Stomach (tissue), 4 donors: Measurements from ENCODE around the gene PRKACB.

ENCODE experiments used
- CTCF ChIP-seq, 7 experiments: fragments of 450-650 bp in 4 of 7; fragments of 200-600 bp in 3 of 7; sonication (generic) in 3 of 7; IDR thresholded peaks; one replicate each; pipeline ENCODE4 v1.5.1; 2016 to 2019; ENCODE audit warnings: antibody characterized with exemption in 7 of 7, control low read depth in 2 of 7, mild to moderate bottlenecking in 1 of 7
- EP300 ChIP-seq: sonication (generic); formaldehyde crosslinking; IDR thresholded peaks from one replicate; pipeline ENCODE4 v1.6.1; 2017; ENCODE audit warnings: antibody characterized with exemption
- POLR2A ChIP-seq, 4 donors: fragments of 450-650 bp; IDR thresholded peaks; one replicate each; pipeline ENCODE4 v1.6.1; 2016; ENCODE audit warnings: antibody characterized with exemption in 4 of 4, control low read depth in 2 of 4, mild to moderate bottlenecking in 1 of 4, moderate library complexity in 1 of 4
- POLR2AphosphoS5 ChIP-seq, 3 donors: sonication (generic); formaldehyde crosslinking; IDR thresholded peaks; one replicate each; pipeline ENCODE4 v1.6.1; 2016; ENCODE audit warnings: antibody characterized with exemption in 3 of 3

- TF ChIP-seq EP300 (no peak), CTCF (IDR thresholded peaks at IDR 0.05) (no peak), POLR2AphosphoS5 (IDR thresholded peaks at IDR 0.05) (no peak), POLR2A (IDR thresholded peaks at IDR 0.05) (no peak)
Observed at GRCh38 chr1:84170171-84170570, 26.1 kb downstream of the PRKACB start.
